Left colon (tissue), 2 donors: ENCODE data around the gene CFAP57. TPM values are rescaled to one million over a fixed set of nuclear protein-coding genes. Genes with fewer than 3 reads are reported as not detected.

Experiments used
- ATAC-seq: fragments of 200-7000 bp; cut with Tn5 transposase; one replicate; pipeline ENCODE4 v1.9.1; 2020; ENCODE audit warnings: mild to moderate bottlenecking, moderate library complexity
- DNase-seq, 2 donors: peaks; one replicate each; pipeline ENCODE4 v3.0.0-alpha.2; 2020
- intact Hi-C, 2 donors: fragments of 100-400 bp; cut with DNase I in 1 of 2; cut with micrococcal nuclease in 1 of 2; formaldehyde crosslinking; loops; one replicate each; pipeline versions ENCODE4 v1.11.2 to v1.14.0; 2022; cut with DNase I, micrococcal nuclease
- microRNA-seq, 2 donors: library from miRNA; unstranded; fragments of <30 nt; microRNA quantifications; one replicate each; pipeline versions ENCODE4 v1.1.0 to v1.2.0, GENCODE V29; 2020
- total RNA-seq, 2 donors: library from RNA; stranded (reverse); fragmentation: NEBNext Ultra II Directional; extraction: Animal tissue kit (Norgen Biotek cat#: 25700); gene quantifications; one replicate each; pipeline ENCODE4 v1.2.1, GENCODE V29; 2021
- donor health status: DM: no; HTN: no; CAD: no.
- donor health status: DM: yes; HTN: yes; CAD: no.

Gene CFAP57
- total RNA-seq, 2 donors from 2014 or later = not detected

DNA sequence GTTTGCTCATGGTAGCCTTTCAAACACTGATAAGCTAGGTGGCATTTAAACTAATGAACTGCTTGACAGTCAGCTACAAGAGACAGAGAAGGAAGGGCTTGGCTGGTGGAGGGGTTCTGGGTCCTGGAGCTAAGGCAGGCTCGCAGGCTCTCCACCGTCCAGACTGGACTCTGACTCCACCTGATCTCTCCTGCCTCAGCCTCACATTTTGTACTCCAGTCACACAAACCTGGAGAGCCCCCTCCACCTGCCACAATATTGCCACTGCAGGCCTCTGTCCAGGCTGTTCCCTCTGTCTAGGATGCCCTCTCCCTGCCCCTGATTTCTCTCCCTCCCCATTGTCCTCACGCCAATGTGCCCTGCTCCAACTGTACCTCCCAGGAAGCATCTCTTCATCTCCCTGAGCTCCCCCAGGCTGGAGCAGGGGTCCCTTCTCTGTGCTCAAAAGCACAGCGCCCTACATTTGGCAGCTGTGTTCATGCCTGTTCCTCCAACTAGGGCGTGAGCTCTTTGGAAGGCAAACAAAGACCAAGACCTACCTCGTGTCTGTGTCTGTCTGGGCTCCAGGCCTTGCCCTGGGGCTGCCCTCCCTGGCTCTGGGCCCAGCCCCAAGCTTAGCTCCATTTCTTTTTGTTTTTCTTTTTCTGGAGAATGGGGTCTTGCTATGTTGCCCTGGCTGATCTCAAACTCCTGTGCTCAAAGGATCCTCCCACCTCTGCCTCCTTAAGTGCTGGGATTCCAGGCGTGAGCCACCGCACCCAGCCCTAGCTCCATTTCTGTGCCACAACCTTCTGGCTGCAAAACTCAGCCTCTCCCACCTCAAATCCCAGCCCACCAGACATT lies 131.6 kb downstream of the CFAP57 start:
- intact Hi-C loops = no loop called here
- DNase-seq (no peak), ATAC-seq (peak; percentile 40)

Small RNAs within 50 kb of the gene (microRNA-seq; reads per million reads assigned to microRNA genes)
- 0 to 1.1 reads per million in 2 donors for gene MIR6733

Other genes with a start within 250 kb of the CFAP57 start
- gene SLC2A1, start 213.5 kb upstream of the CFAP57 start, total RNA-seq = 10 to 100 TPM; 59.0 to 82.7 TPM
- gene EBNA1BP2, start within 50 bp of the CFAP57 start, total RNA-seq = 10 to 100 TPM; 30.4 to 32.4 TPM
- gene TMEM125, start 97.7 kb downstream of the CFAP57 start, total RNA-seq = 10 to 100 TPM; 52.4 to 63.3 TPM
- 10 to 100 TPM; 76.9 to 97.8 TPM for gene C1orf210, start 113.3 kb downstream of the CFAP57 start, total RNA-seq
- 1 to 10 TPM; 4.9 to 7.6 TPM for gene TIE1, start 128.7 kb downstream of the CFAP57 start, total RNA-seq
- under 1 TPM in 1 of 2 donors, not detected in 1; 0.56 TPM for gene MPL, start 165.5 kb downstream of the CFAP57 start, total RNA-seq
- 10 to 100 TPM; 10.5 to 24.3 TPM for gene CDC20, start 186.7 kb downstream of the CFAP57 start, total RNA-seq
- 100 to 1,000 TPM; 135 to 152 TPM for gene ELOVL1, start 195.7 kb downstream of the CFAP57 start, total RNA-seq
- 10 to 100 TPM; 39.1 to 39.5 TPM for gene MED8, start 217.5 kb downstream of the CFAP57 start, total RNA-seq
- 10 to 100 TPM; 49.5 to 73.2 TPM for gene SZT2, start 217.6 kb downstream of the CFAP57 start, total RNA-seq